ENCODE measurements around the gene VPS26C.

- TF ChIP-seq CTCF (IDR thresholded peaks at IDR 0.05 in 8 of 11, conservative IDR thresholded peaks at IDR 0.05 in 3 of 11) = no peak
- no peak for TF ChIP-seq POLR2A (IDR thresholded peaks at IDR 0.05)
- peak in 1 of 3 donors; percentile 7 for TF ChIP-seq POLR2AphosphoS5 (IDR thresholded peaks at IDR 0.05)
These were observed 33.5 kb downstream of the VPS26C start for GRCh38 chr21:37233551-37234146.
